GM19395 (cell line): ENCODE measurements around the gene FCMR.

Experiments used
- ATAC-seq: cut with Tn5 transposase; IDR thresholded peaks from one replicate; pipeline ENCODE4 v1.9.1; 2021; ENCODE audit warnings: mild to moderate bottlenecking, moderate library complexity; ENCODE audit not compliant: unreplicated experiment

Gene FCMR

GRCh38 chr1:206951318-206952100 lies 29.8 kb upstream of the FCMR start:
- peak; percentile 44 for ATAC-seq

GRCh38 chr1:206949641-206950040 lies 27.9 kb upstream of the FCMR start:
- no peak for ATAC-seq

GRCh38 chr1:206949208-206949607 lies 27.5 kb upstream of the FCMR start:
- no peak for ATAC-seq

GRCh38 chr1:206947255-206947654 lies 25.5 kb upstream of the FCMR start:
- no peak for ATAC-seq

- no peak for ATAC-seq
Measured at GRCh38 chr1:206946261-206946660, 24.5 kb upstream of the FCMR start, which contains the start of gene PIGR. Gene PIGR, minus strand, starts transcription at chr1:206946466. Its CDS starts 5,935 bp downstream, at chr1:206940531.

GRCh38 chr1:206945779-206946178 lies 24.0 kb upstream of the FCMR start:
- no peak for ATAC-seq

- ATAC-seq, result no peak
Measured at GRCh38 chr1:206944703-206945102, 23.0 kb upstream of the FCMR start.

- no peak for ATAC-seq
Measured at GRCh38 chr1:206941766-206942418, 20.2 kb upstream of the FCMR start.

- no peak for ATAC-seq
Measured at GRCh38 chr1:206940588-206940936, 18.8 kb upstream of the FCMR start.

GRCh38 chr1:206939841-206940587 lies 18.3 kb upstream of the FCMR start:
- no peak for ATAC-seq

GRCh38 chr1:206939131-206939530 lies 17.4 kb upstream of the FCMR start:
- no peak for ATAC-seq

GRCh38 chr1:206937425-206937824 lies 15.7 kb upstream of the FCMR start:
- ATAC-seq, result no peak

- no peak for ATAC-seq
Measured at GRCh38 chr1:206935491-206936067, 13.8 kb upstream of the FCMR start.

GRCh38 chr1:206933333-206933945 lies 11.7 kb upstream of the FCMR start:
- ATAC-seq, result no peak

GRCh38 chr1:206932177-206932576 lies 10.4 kb upstream of the FCMR start:
- no peak for ATAC-seq

GRCh38 chr1:206931709-206932108 lies 10.0 kb upstream of the FCMR start:
- ATAC-seq, result no peak

GRCh38 chr1:206930210-206930798 lies 8.6 kb upstream of the FCMR start:
- ATAC-seq, result peak; percentile 79

- ATAC-seq, result no peak
Measured at GRCh38 chr1:206929524-206929923, 7.8 kb upstream of the FCMR start.

GRCh38 chr1:206926286-206926685 lies 4.5 kb upstream of the FCMR start:
- no peak for ATAC-seq

- peak; percentile 59 for ATAC-seq
Measured at GRCh38 chr1:206925106-206925736, 3.5 kb upstream of the FCMR start.
